Measurements from ENCODE around the gene THBS3. TPM values are rescaled to one million over a fixed set of nuclear protein-coding genes. Genes with fewer than 3 reads are reported as not detected.
"Not testable (repeated sequence)": the region's sequence is repeated elsewhere in the genome, so short reads cannot be mapped to it uniquely, and the experiment has no call there.

Gene THBS3
- total and polyA plus RNA-seq, 4 donors, result 11.4 to 33.1 (median 24.4) TPM

- Histone ChIP-seq H3K27me3 (ENCODE audit: control insufficient read depth in 3 of 3, insufficient read depth in 3 of 3, low read length in 2 of 3) (no peaks in the 10 kb centered on the region), H3K4me1 (ENCODE audit: control insufficient read depth in 5 of 5, insufficient read depth in 5 of 5, low read length in 5 of 5) (no peaks in the 10 kb centered on the region), H3K9me3 (ENCODE audit: control insufficient read depth in 4 of 4, insufficient read depth in 3 of 4, low read length in 3 of 4) (no peaks in the 10 kb centered on the region), H3K4me3 (no peak overlapping the region), H3K36me3 (ENCODE audit: control insufficient read depth in 4 of 4, insufficient read depth in 4 of 4, low read length in 4 of 4) (no peaks in the 10 kb centered on the region), H3K9ac (ENCODE audit: insufficient read depth in 1 of 2, low read length in 2 of 2) (no peak overlapping the region), H3K27ac (ENCODE audit: low read depth in 1 of 2, low read length in 1 of 2) (no peak overlapping the region)
- DNase-seq (no peak), ATAC-seq (ENCODE audit: insufficient read depth, low FRiP score) (no peak)
- TF ChIP-seq CTCF (IDR thresholded peaks at IDR 0.05; ENCODE audit: control extremely low read depth, extremely low read depth), result no peak
- WGBS, 2 donors, result 61 to 80% methylated on average over 8 of the region's 8 CpGs
These were observed 47.6 kb downstream of the THBS3 start for GRCh38 chr1:155160128-155160527.

- WGBS, 2 donors, result 86 to 90% methylated on average over 1 of the region's 1 CpG
- DNase-seq, result no peak
These were observed 48.7 kb downstream of the THBS3 start for GRCh38 chr1:155158991-155159390.

GRCh38 chr1:155155996-155156643 is 51.6 kb downstream of the THBS3 start:
- not testable (repeated sequence) for ATAC-seq (ENCODE audit: insufficient read depth, low FRiP score); DNase-seq; H3K27ac ChIP-seq (ENCODE audit: low read depth in 1 of 2, low read length in 1 of 2); H3K27me3 ChIP-seq (ENCODE audit: control insufficient read depth in 3 of 3, insufficient read depth in 3 of 3, low read length in 2 of 3); H3K4me3 ChIP-seq; H3K9me3 ChIP-seq (ENCODE audit: control insufficient read depth in 4 of 4, insufficient read depth in 3 of 4, low read length in 3 of 4); H3K36me3 ChIP-seq (ENCODE audit: control insufficient read depth in 4 of 4, insufficient read depth in 4 of 4, low read length in 4 of 4); H3K4me1 ChIP-seq (ENCODE audit: control insufficient read depth in 5 of 5, insufficient read depth in 5 of 5, low read length in 5 of 5); H3K9ac ChIP-seq (ENCODE audit: insufficient read depth in 1 of 2, low read length in 2 of 2)
- WGBS, 2 donors, result 70 to 84% methylated on average over 3 of the region's 3 CpGs

More at GRCh38 chr1:155158991-155159390, 48.7 kb downstream of the THBS3 start:
- Histone ChIP-seq H3K4me3 (no peak overlapping the region), H3K9ac (ENCODE audit: insufficient read depth in 1 of 2, low read length in 2 of 2) (no peak overlapping the region), H3K9me3 (ENCODE audit: control insufficient read depth in 4 of 4, insufficient read depth in 3 of 4, low read length in 3 of 4) (no peaks in the 10 kb centered on the region), H3K27me3 (ENCODE audit: control insufficient read depth in 3 of 3, insufficient read depth in 3 of 3, low read length in 2 of 3) (no peaks in the 10 kb centered on the region), H3K27ac (ENCODE audit: low read depth in 1 of 2, low read length in 1 of 2) (no peak overlapping the region), H3K4me1 (ENCODE audit: control insufficient read depth in 5 of 5, insufficient read depth in 5 of 5, low read length in 5 of 5) (no peaks in the 10 kb centered on the region), H3K36me3 (ENCODE audit: control insufficient read depth in 4 of 4, insufficient read depth in 4 of 4, low read length in 4 of 4) (no peaks in the 10 kb centered on the region)
- no peak for TF ChIP-seq CTCF (IDR thresholded peaks at IDR 0.05; ENCODE audit: control extremely low read depth, extremely low read depth)
- ATAC-seq (ENCODE audit: insufficient read depth, low FRiP score), result no peak

Small RNA genes within 50 kb of the gene (small RNA-seq; reads per million reads assigned to genes)
- not detected for gene HMGN2P18 (ENCODE audit: low replicate concordance)

Other genes starting within 250 kb of the THBS3 start
- gene PYGO2, start 246.1 kb downstream of the THBS3 start, total RNA-seq, result 10 to 100 TPM; 17.9 to 25.2 TPM
- 10 to 100 TPM; 14.6 to 22.2 TPM for gene PYGO2, start 246.1 kb downstream of the THBS3 start, polyA plus RNA-seq
- gene SHC1, start 237.2 kb downstream of the THBS3 start, total RNA-seq, result 100 to 1,000 TPM in 1 of 2 donors, 10 to 100 TPM in 1; 67.6 to 136 TPM
- 100 to 1,000 TPM in 1 of 2 donors, 10 to 100 TPM in 1; 76.5 to 111 TPM for gene SHC1, start 237.2 kb downstream of the THBS3 start, polyA plus RNA-seq
- 10 to 100 TPM; 22.3 to 33.6 TPM for gene CKS1B, start 233.2 kb downstream of the THBS3 start, total RNA-seq
- gene CKS1B, start 233.2 kb downstream of the THBS3 start, polyA plus RNA-seq, result 10 to 100 TPM; 26.9 to 38.2 TPM
- 10 to 100 TPM; 10.9 to 37.0 TPM for gene FLAD1, start 224.6 kb downstream of the THBS3 start, total RNA-seq
- gene FLAD1, start 224.6 kb downstream of the THBS3 start, polyA plus RNA-seq, result 10 to 100 TPM; 29.3 to 31.9 TPM
- gene LENEP, start 214.3 kb downstream of the THBS3 start, total RNA-seq, result under 1 TPM in 1 of 2 donors, not detected in 1; 0.89 TPM
- gene LENEP, start 214.3 kb downstream of the THBS3 start, polyA plus RNA-seq, result under 1 TPM in 1 of 2 donors, not detected in 1; 0.31 TPM
- gene ZBTB7B, start 205.1 kb downstream of the THBS3 start, total RNA-seq, result 10 to 100 TPM; 41.9 to 83.3 TPM
- 10 to 100 TPM; 52.6 to 57.8 TPM for gene ZBTB7B, start 205.1 kb downstream of the THBS3 start, polyA plus RNA-seq
- 1 to 10 TPM in 1 of 2 donors, under 1 TPM in 1; 0.31 to 1.7 TPM for gene DCST2, start 174.1 kb downstream of the THBS3 start, total RNA-seq
- 1 to 10 TPM in 1 of 2 donors, under 1 TPM in 1; 0.77 to 1.7 TPM for gene DCST2, start 174.1 kb downstream of the THBS3 start, polyA plus RNA-seq
- under 1 TPM in 1 of 2 donors, not detected in 1; 0.20 TPM for gene DCST1, start 174.1 kb downstream of the THBS3 start, total RNA-seq
- gene DCST1, start 174.1 kb downstream of the THBS3 start, polyA plus RNA-seq, result under 1 TPM in 1 of 2 donors, not detected in 1; 0.08 TPM
- gene ADAM15, start 156.6 kb downstream of the THBS3 start, total RNA-seq, result 100 to 1,000 TPM in 1 of 2 donors, 10 to 100 TPM in 1; 49.5 to 209 TPM
- 100 to 1,000 TPM; 111 to 233 TPM for gene ADAM15, start 156.6 kb downstream of the THBS3 start, polyA plus RNA-seq
- gene EFNA4, start 144.2 kb downstream of the THBS3 start, total RNA-seq, result 10 to 100 TPM in 1 of 2 donors, 1 to 10 TPM in 1; 8.3 to 13.4 TPM
- gene EFNA4, start 144.2 kb downstream of the THBS3 start, polyA plus RNA-seq, result 10 to 100 TPM in 1 of 2 donors, 1 to 10 TPM in 1; 9.2 to 11.2 TPM
- 1 to 10 TPM; 1.1 to 1.9 TPM for gene EFNA3, start 129.1 kb downstream of the THBS3 start, total RNA-seq
- gene EFNA3, start 129.1 kb downstream of the THBS3 start, polyA plus RNA-seq, result 1 to 10 TPM; 1.5 to 1.8 TPM
- gene EFNA1, start 80.0 kb downstream of the THBS3 start, total RNA-seq, result 100 to 1,000 TPM; 111 to 202 TPM
- 100 to 1,000 TPM; 149 to 187 TPM for gene EFNA1, start 80.0 kb downstream of the THBS3 start, polyA plus RNA-seq
- 10 to 100 TPM; 26.3 to 60.3 TPM for gene SLC50A1, start 72.0 kb downstream of the THBS3 start, total RNA-seq
- 100 to 1,000 TPM in 1 of 2 donors, 10 to 100 TPM in 1; 76.6 to 114 TPM for gene SLC50A1, start 72.0 kb downstream of the THBS3 start, polyA plus RNA-seq
- gene DPM3, start 67.4 kb downstream of the THBS3 start, total RNA-seq, result 10 to 100 TPM; 33.7 to 99.6 TPM
- 100 to 1,000 TPM; 166 to 491 TPM for gene DPM3, start 67.4 kb downstream of the THBS3 start, polyA plus RNA-seq
- gene KRTCAP2, start 34.6 kb downstream of the THBS3 start, total RNA-seq, result 100 to 1,000 TPM in 1 of 2 donors, 10 to 100 TPM in 1; 58.2 to 162 TPM
- gene KRTCAP2, start 34.6 kb downstream of the THBS3 start, polyA plus RNA-seq, result 100 to 1,000 TPM; 218 to 592 TPM
- gene TRIM46, start 34.0 kb downstream of the THBS3 start, total RNA-seq, result under 1 TPM; 0.60 to 0.71 TPM
- under 1 TPM; 0.26 to 0.31 TPM for gene TRIM46, start 34.0 kb downstream of the THBS3 start, polyA plus RNA-seq
- 10 to 100 TPM; 25.6 to 46.7 TPM for gene MTX1, start 798 bp upstream of the THBS3 start, total RNA-seq
- 10 to 100 TPM; 69.9 to 72.1 TPM for gene MTX1, start 798 bp upstream of the THBS3 start, polyA plus RNA-seq
- gene ENTREP3, start 47.6 kb upstream of the THBS3 start, total RNA-seq, result 10 to 100 TPM in 1 of 2 donors, 1 to 10 TPM in 1; 9.0 to 28.7 TPM
- gene ENTREP3, start 47.6 kb upstream of the THBS3 start, polyA plus RNA-seq, result 10 to 100 TPM in 1 of 2 donors, 1 to 10 TPM in 1; 8.4 to 16.8 TPM
- gene SCAMP3, start 54.5 kb upstream of the THBS3 start, total RNA-seq, result 10 to 100 TPM; 29.9 to 84.6 TPM
- gene SCAMP3, start 54.5 kb upstream of the THBS3 start, polyA plus RNA-seq, result 10 to 100 TPM; 55.0 to 90.3 TPM
- 10 to 100 TPM; 55.5 to 56.5 TPM for gene CLK2, start 65.6 kb upstream of the THBS3 start, total RNA-seq
- 10 to 100 TPM; 41.1 to 53.0 TPM for gene CLK2, start 65.6 kb upstream of the THBS3 start, polyA plus RNA-seq
- gene HCN3, start 69.6 kb upstream of the THBS3 start, total RNA-seq, result 1 to 10 TPM; 2.2 to 4.7 TPM
- gene HCN3, start 69.6 kb upstream of the THBS3 start, polyA plus RNA-seq, result 1 to 10 TPM; 1.0 to 2.3 TPM
- gene PKLR, start 93.5 kb upstream of the THBS3 start, total RNA-seq, result under 1 TPM in 1 of 2 donors, not detected in 1; 0.09 TPM
- gene PKLR, start 93.5 kb upstream of the THBS3 start, polyA plus RNA-seq, result under 1 TPM in 1 of 2 donors, not detected in 1; 0.02 TPM
- 100 to 1,000 TPM; 193 to 316 TPM for gene FDPS, start 101.0 kb upstream of the THBS3 start, total RNA-seq
- 100 to 1,000 TPM; 301 to 385 TPM for gene FDPS, start 101.0 kb upstream of the THBS3 start, polyA plus RNA-seq
- 10 to 100 TPM; 25.0 to 37.7 TPM for gene RUSC1, start 113.0 kb upstream of the THBS3 start, total RNA-seq
- gene RUSC1, start 113.0 kb upstream of the THBS3 start, polyA plus RNA-seq, result 10 to 100 TPM; 18.2 to 20.6 TPM